Measurements from ENCODE around the gene ZFAND4.
"Not testable (repeated sequence)": the region's sequence is repeated elsewhere in the genome, so short reads cannot be mapped to it uniquely, and the experiment has no call there.

The ZFAND4 gene

DNA sequence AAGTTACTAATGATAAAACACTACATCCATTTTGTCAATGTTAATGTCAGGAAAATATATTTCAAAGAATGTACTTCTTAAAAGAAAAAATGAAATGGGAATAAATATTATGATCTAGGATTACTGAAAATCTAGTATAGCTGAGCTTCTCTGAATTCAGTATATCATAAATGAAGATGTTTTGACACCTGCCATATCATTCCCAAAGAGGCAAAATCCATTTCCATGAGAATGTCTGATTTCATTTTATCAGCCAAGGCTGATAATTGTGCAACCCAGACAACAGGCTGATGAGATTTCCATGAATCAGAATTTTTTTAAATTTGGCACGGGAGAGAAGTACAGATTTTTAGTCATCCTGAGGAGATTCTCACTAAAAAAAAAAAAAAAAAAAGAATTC is 32.5 kb downstream of the ZFAND4 start:
- DNase-seq, result no peak

- no peak for DNase-seq
These were observed 45.0 kb downstream of the ZFAND4 start for GRCh38 chr10:45627412-45628048.

DNA sequence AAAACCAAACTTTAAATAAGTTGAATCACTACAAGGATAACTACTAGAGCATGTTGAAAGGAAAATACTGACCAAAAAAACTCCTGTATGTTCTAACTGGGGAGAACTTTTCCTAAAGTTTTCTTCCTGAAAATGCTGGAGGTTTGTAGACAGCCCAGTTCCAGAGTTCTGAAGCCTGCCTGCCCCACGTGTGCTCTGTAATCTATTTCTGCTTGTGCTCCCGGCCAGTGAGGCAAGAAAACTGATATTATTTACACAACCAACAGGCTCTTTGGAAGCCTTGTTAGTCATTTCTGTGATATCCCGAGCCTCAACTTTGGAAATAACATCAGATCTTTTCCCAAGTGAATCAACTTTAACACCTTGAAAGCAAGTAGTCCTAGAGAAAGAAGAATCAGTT is 46.7 kb downstream of the ZFAND4 start:
- no peak for DNase-seq

GRCh38 chr10:45624724-45625123 is 47.8 kb downstream of the ZFAND4 start:
- DNase-seq, result no peak

- no peak for DNase-seq
These were observed 57.7 kb downstream of the ZFAND4 start for GRCh38 chr10:45614869-45615268.

- DNase-seq, result no peak
These were observed 59.8 kb downstream of the ZFAND4 start for GRCh38 chr10:45612741-45613140.

DNA sequence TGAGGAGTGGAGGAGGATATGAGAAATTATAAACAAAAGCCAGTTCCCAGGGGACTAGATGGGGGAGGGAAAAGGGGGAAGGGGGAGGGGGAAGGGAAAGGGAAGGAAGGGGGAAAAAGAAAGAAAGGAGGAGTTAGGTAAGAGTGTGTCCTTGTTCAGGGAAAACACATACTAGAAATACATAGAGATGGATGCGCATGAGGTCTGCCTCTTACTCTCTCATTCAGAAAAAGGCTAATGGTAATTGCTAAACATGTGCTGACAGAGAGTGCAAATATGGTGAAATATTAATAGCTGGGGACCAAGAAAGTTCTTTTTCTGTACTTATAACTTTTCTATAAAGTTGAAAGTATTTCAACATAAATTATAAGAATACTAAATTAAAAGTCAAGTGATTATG is 64.5 kb downstream of the ZFAND4 start:
- no peak for DNase-seq

- no peak for DNase-seq
These were observed 65.3 kb downstream of the ZFAND4 start for GRCh38 chr10:45607276-45607675.

- DNase-seq, result no peak
These were observed 69.7 kb downstream of the ZFAND4 start for GRCh38 chr10:45602836-45603235.

- DNase-seq, result no peak
These were observed 70.4 kb downstream of the ZFAND4 start for GRCh38 chr10:45602082-45602730.

DNA sequence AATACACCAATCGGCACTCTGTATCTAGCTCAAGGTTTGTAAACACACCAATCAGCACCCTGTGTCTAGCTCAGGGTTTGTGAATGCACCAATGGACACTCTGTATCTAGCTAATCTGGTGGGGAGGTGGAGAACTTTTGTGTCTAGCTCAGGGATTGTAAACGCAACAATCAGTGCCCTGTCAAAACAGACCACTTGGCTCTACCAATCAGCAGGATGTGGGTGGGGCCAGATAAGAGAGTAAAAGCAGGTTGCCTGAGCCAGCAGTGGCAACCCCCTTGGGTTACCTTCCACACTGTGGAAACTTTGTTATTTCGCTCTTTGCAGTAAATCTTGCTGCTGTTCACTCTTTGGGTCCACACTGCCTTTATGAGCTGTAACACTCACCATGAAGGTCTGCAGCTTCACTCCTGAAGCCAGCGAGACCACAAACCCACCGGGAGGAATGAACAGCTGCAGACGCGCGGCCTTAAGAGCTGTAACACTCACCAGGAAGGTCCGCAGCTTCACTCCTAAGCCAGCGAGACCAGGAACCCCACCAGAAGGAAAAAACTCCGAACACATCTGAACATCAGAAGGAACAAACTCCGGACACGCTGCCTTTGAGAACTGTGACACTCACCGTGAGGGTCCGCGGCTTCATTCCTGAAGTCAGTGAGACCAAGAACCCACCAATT is 71.2 kb downstream of the ZFAND4 start:
- DNase-seq, result not testable (repeated sequence)

DNA sequence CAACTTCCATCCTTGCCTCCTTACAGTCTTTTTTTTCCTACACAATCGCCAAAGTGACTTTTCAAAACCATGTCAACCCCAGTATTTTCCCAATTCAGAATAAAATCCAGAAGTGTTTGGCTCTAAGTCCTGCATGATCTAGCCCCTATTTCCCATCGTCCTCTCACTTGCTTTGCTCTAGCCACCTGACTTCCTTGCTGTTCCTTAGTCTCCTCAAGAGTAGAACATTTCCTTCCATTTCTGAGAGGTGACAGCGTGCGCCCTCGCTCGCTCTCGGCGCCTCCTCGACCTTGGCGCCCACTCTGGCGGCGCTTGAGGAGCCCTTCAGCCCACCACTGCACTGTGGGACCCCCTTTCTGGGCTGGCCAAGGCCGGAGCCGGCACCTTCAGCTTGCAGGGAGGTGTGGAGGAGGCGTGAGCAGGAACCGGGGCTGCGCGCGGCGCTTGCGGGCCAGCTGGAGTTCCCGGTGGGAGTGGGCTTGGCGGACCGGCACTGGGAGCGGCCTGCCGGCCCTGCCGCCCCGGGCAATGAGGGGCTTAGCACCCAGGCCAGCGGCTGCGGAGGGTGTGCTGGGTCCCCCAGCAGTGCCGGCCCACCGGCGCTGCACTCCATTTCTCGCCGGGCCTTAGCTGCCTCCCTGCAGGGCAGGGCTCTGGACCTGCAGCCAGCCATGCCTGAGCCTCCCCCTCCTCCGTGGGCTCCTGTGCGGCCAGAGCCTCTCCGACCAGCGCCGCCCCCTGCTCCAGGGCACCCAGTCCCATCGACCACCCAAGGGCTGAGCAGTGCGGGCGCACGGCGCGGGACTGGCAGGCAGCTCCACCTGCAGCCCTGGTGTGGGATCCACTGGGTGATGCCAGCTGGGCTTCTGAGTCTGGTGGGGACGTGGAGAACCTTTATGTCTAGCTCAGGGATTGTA is 72.0 kb downstream of the ZFAND4 start:
- not testable (repeated sequence) for DNase-seq

DNA sequence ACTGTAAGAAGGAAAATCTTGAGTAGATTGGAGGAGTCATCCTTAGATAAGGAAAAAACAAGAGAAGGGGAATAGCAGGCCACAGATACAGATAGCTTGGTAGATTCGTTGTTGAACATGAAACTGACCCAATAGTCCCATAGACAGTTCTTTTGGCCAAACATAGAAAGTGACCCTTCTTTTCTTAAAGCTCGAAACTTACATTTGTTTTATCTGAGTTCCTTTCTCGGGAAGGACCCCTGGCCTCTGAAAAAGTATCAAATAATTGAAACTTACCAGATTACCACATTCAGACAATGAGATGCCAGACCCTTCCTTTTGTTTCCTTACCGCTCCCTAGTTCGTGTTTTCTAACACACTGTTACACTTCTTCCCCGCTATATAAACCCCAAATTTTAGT is 72.9 kb downstream of the ZFAND4 start:
- no peak for DNase-seq

DNA sequence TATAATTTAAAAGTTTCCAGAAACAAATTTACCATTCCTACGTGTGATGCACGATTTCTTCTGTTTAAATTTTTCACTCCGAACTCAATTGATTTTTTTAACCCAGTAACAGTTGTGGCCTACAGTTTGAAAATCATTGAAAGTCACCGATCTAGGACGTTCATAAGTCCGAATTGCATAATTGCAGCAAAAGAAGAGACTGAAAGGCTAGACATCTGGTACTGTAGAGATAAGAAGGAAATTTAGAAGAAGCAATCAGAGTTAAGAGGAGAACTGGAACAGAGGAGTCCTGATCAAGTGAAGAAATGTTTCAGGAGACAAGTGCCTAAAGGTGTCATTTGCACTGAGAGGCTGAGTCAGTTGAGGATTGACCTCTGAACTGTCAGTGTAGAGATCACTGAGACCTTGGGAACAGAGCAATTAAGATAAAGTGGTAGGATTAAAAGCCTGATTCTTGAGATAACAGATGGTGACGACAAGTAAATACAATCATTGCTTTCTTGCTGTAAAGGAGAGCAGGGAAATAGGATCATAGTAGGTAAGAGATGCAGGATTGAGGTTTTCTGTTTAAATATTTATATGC is 73.5 kb downstream of the ZFAND4 start:
- no peak for DNase-seq

DNA sequence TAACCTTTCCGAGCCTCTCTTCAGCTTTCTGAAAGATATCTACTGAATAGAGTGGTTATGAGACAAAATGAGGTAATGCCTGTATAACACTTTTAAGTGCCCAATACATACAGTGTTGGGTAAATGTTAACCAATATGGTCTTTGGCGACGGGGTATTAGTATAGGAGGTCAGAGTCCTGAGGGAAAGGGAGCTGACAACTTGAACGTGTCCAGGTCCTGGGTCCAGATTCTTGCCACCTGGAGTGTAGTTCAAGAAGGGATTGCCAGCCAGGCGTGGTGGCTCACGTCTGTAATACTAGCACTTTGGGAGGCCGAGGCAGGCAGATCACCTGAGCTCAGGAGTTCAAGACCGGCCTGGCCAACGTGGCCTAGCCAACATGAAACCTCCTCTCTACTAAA is 76.0 kb downstream of the ZFAND4 start:
- no peak for DNase-seq

- peak; percentile 75 to 80 for DNase-seq
These were observed 78.1 kb downstream of the ZFAND4 start for GRCh38 chr10:45594276-45595157.

DNA sequence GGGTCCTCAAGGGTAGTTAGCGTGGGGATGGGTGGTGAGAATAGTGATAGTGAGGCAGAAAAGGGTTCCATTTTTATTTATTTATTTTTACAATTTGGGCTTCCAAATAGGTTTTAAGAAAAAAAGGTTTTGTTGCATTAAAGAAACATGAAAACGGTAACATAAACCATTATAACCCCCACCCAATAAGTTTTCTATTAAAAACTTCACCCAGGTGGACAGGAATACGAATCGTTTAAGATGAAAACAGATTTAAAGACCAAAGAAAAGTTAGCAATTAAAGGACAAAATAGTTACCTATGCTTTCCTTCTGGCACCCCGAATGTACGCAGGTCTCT is 78.7 kb downstream of the ZFAND4 start:
- DNase-seq, result no peak

GRCh38 chr10:45592926-45593325 is 79.6 kb downstream of the ZFAND4 start:
- DNase-seq, result no peak

DNA sequence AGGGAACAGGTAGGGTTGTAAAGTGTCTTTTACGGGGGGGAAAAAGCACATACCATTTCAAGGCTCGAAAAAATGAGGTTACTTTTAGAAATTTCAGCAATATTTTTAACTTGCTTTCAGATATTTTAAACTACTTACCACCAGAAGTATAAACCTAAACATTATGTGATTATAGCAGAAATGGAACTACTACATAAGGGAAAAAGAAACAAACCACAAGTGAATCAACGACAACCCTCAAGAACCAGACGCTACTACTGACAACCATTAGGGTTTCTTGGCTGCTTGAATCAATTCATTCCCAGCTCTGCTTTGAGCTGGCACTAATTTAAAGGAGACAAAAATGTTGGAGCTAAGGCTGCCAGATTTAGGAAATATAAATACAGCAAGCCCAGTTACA is 80.1 kb downstream of the ZFAND4 start:
- no peak for DNase-seq

DNA sequence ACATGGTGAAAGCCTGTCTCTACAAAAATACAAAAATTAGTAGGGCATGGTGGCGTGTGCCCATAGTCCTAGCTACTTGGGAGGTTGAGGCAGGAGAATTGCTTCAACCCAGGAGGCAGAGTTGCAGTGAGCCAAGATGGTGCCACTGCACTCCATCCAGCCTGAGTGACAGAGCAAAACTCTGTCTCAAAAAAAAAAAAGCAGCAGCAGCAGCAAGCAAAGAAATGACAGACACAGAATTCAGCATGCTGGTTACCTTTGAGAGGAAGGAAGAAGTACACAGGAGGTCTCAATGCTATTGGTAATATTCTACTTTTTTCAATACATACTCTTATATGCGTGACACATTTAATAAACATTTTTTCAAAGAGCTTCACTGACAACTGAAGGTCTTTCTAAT is 81.3 kb downstream of the ZFAND4 start:
- DNase-seq, result no peak

DNA sequence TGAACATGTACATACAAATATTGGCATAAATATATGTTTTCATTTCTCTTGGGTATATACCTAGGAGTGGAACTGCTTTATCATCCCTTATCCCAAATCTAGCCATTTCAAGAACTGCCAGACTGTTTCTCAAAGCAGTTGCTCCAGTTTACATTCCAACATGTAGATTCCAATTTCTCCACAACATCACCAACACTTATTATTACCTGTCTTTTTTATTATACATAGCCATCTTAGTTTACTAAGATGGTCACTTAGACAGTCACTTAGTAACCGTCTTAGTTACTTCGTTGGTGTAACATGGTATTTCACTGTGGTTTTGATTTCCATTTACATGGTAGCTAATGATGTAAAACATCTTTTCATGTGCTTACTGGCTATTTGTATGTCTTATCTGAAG is 82.7 kb downstream of the ZFAND4 start:
- no peak for DNase-seq

- no peak for DNase-seq
These were observed 83.6 kb downstream of the ZFAND4 start for GRCh38 chr10:45589009-45589408.

All from activated CD4-positive, alpha-beta T cell treated with anti-CD3 and anti-CD28 coated beads, Interleukin-2, amount 50 U/mL, for 4 hours (primary cell).